HFFc6 (cell line): ENCODE measurements around the gene IL1RAPL1. TPM values are rescaled to one million over a fixed set of nuclear protein-coding genes. Genes with fewer than 3 reads are reported as not detected.

Experiments
- DNase-seq: peaks from one replicate; pipeline ENCODE4 v3.0.0-alpha.2; 2018
- H3K27ac Mint-ChIP-seq: 2 replicates; pipeline ENCODE4 v1.8.0; 2020; ENCODE audit warnings: mild to moderate bottlenecking, mixed read lengths
- H3K27me3 Mint-ChIP-seq: 2 replicates; pipeline ENCODE4 v1.8.0; 2021; ENCODE audit warnings: mild to moderate bottlenecking, moderate library complexity, mixed read lengths; ENCODE audit not compliant: insufficient read depth
- H3K36me3 Mint-ChIP-seq: 2 replicates; pipeline ENCODE4 v1.8.0; 2021; ENCODE audit warnings: low read depth, mixed read lengths
- H3K4me1 Mint-ChIP-seq: 2 replicates; pipeline ENCODE4 v1.8.0; 2020; ENCODE audit warnings: low read depth, mixed read lengths
- H3K4me3 Mint-ChIP-seq: 2 replicates; pipeline ENCODE4 v1.8.0; 2020; ENCODE audit warnings: mild to moderate bottlenecking, moderate library complexity, mixed read lengths
- H3K9me3 Mint-ChIP-seq: 2 replicates; pipeline ENCODE4 v1.8.0; 2020; ENCODE audit warnings: mild to moderate bottlenecking, mixed read lengths
- CTCF ChIP-seq: fragments of 200-600 bp; sonication (generic); IDR thresholded peaks from 2 replicates; pipeline ENCODE4 v1.5.0; 2021; ENCODE audit warnings: antibody characterized with exemption, mild to moderate bottlenecking
- total RNA-seq, 6 experiments: library from RNA; stranded (reverse); fragmentation: NEBNext Ultra II Directional; extraction: Animal tissue kit (Norgen Biotek cat#: 25700); gene quantifications; 2 replicates in 1 of 6; 3 replicates in 5 of 6; pipeline ENCODE4 v1.2.3, GENCODE V29; 2021

IL1RAPL1 gene
- total RNA-seq, 6 experiments from 2014 or later = not detected

GRCh38 chrX:28651186-28651585 lies 63.9 kb downstream of the IL1RAPL1 start:
- Mint-ChIP-seq H3K36me3 (no peaks in the 10 kb centered on the region), H3K4me3 (no peak overlapping the region), H3K9me3 (peaks cover 4% of the 10 kb centered on the region), H3K27ac (no peak overlapping the region), H3K27me3 (no peaks in the 10 kb centered on the region), H3K4me1 (no peaks in the 10 kb centered on the region)
- TF ChIP-seq CTCF = no peak
- DNase-seq = no peak

- H3K4me1 Mint-ChIP-seq = no peaks in the 10 kb centered on the region
Observed at GRCh38 chrX:28659269-28659668, 72.0 kb downstream of the IL1RAPL1 start.

GRCh38 chrX:28665778-28666177 lies 78.5 kb downstream of the IL1RAPL1 start:
- Mint-ChIP-seq H3K4me1 (no peaks in the 10 kb centered on the region), H3K4me3 (no peak overlapping the region), H3K36me3 (no peaks in the 10 kb centered on the region), H3K27ac (no peak overlapping the region), H3K27me3 (no peaks in the 10 kb centered on the region), H3K9me3 (peaks cover 4% of the 10 kb centered on the region; the same call in 1 of the 2 replicates)
- DNase-seq = no peak
- no peak for TF ChIP-seq CTCF

More at GRCh38 chrX:28659269-28659668, 72.0 kb downstream of the IL1RAPL1 start:
- no peak; the same call in 1 of the 2 replicates for TF ChIP-seq CTCF
- H3K4me3 Mint-ChIP-seq = no peak overlapping the region
- no peaks in the 10 kb centered on the region for H3K27me3 Mint-ChIP-seq
- no peak overlapping the region for H3K27ac Mint-ChIP-seq
- peaks cover 8% of the 10 kb centered on the region; the same call in 1 of the 2 replicates for H3K9me3 Mint-ChIP-seq
- no peak for DNase-seq
- H3K36me3 Mint-ChIP-seq = no peaks in the 10 kb centered on the region

- no peaks in the 10 kb centered on the region for H3K4me1 Mint-ChIP-seq
- DNase-seq = no peak
- no peak overlapping the region for H3K4me3 Mint-ChIP-seq
- H3K27ac Mint-ChIP-seq = no peak overlapping the region
- no peak for TF ChIP-seq CTCF
- no peaks in the 10 kb centered on the region for H3K36me3 Mint-ChIP-seq
- no peaks in the 10 kb centered on the region for H3K27me3 Mint-ChIP-seq
- H3K9me3 Mint-ChIP-seq = peaks cover 5% of the 10 kb centered on the region; the same call in 1 of the 2 replicates
Observed at GRCh38 chrX:28668303-28668702, 81.1 kb downstream of the IL1RAPL1 start.

GRCh38 chrX:28668957-28669356 lies 81.7 kb downstream of the IL1RAPL1 start:
- peaks cover 5% of the 10 kb centered on the region; the same call in 1 of the 2 replicates for H3K9me3 Mint-ChIP-seq
- no peak for TF ChIP-seq CTCF
- no peaks in the 10 kb centered on the region for H3K4me1 Mint-ChIP-seq
- DNase-seq = no peak
- H3K4me3 Mint-ChIP-seq = no peak overlapping the region
- no peaks in the 10 kb centered on the region for H3K27me3 Mint-ChIP-seq
- no peak overlapping the region for H3K27ac Mint-ChIP-seq
- no peaks in the 10 kb centered on the region for H3K36me3 Mint-ChIP-seq

GRCh38 chrX:28670074-28670473 lies 82.8 kb downstream of the IL1RAPL1 start:
- no peak for DNase-seq
- peaks cover 5% of the 10 kb centered on the region; the same call in 1 of the 2 replicates for H3K9me3 Mint-ChIP-seq
- no peak overlapping the region for H3K4me3 Mint-ChIP-seq
- no peaks in the 10 kb centered on the region for H3K4me1 Mint-ChIP-seq
- no peaks in the 10 kb centered on the region for H3K27me3 Mint-ChIP-seq
- TF ChIP-seq CTCF = no peak
- no peak overlapping the region for H3K27ac Mint-ChIP-seq
- H3K36me3 Mint-ChIP-seq = no peaks in the 10 kb centered on the region
